Measurements from ENCODE around the gene SMPDL3B. TPM values are rescaled to one million over a fixed set of nuclear protein-coding genes. Genes with fewer than 3 reads are reported as not detected.

Gene SMPDL3B, protein sequence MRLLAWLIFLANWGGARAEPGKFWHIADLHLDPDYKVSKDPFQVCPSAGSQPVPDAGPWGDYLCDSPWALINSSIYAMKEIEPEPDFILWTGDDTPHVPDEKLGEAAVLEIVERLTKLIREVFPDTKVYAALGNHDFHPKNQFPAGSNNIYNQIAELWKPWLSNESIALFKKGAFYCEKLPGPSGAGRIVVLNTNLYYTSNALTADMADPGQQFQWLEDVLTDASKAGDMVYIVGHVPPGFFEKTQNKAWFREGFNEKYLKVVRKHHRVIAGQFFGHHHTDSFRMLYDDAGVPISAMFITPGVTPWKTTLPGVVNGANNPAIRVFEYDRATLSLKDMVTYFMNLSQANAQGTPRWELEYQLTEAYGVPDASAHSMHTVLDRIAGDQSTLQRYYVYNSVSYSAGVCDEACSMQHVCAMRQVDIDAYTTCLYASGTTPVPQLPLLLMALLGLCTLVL
- total RNA-seq (2022; extraction: Qiagen RNA extraction), result 1.4 to 1.9 TPM (median 1.5 TPM) in 5 replicates

GRCh38 chr1:27934818-27935549, at the start of gene SMPDL3B:
Gene SMPDL3B (plus strand): TSS chr1:27935000. CDS start chr1:27935184, 184 bp downstream.

GRCh38 chr1:27959792-27960603, 25.2 kb downstream of the SMPDL3B start, which contains the start of gene XKR8:
Gene XKR8 (plus strand): TSS chr1:27959973. CDS start chr1:27960070, 97 bp downstream.

Other genes with a start within 250 kb of the SMPDL3B start
- 5.2 to 6.7 TPM (median 6.5 TPM) in 5 replicates for gene FAM76A, start 209.0 kb upstream of the SMPDL3B start, total RNA-seq (2022; extraction: Qiagen RNA extraction)
- 7.8 to 11.8 TPM (median 9.6 TPM) in 5 replicates for gene STX12, start 161.8 kb upstream of the SMPDL3B start, total RNA-seq (2022; extraction: Qiagen RNA extraction)
- 34.6 to 42.4 TPM (median 40.5 TPM) in 5 replicates for gene PPP1R8, start 104.2 kb upstream of the SMPDL3B start, total RNA-seq (2022; extraction: Qiagen RNA extraction)
- 0.49 to 0.98 TPM (median 0.72 TPM) in 5 replicates for gene THEMIS2, start 62.5 kb upstream of the SMPDL3B start, total RNA-seq (2022; extraction: Qiagen RNA extraction)
- gene RPA2, start 20.4 kb upstream of the SMPDL3B start, total RNA-seq (2022; extraction: Qiagen RNA extraction), result 34.0 to 38.9 TPM (median 36.3 TPM) in 5 replicates
- gene XKR8, start 25.0 kb downstream of the SMPDL3B start, total RNA-seq (2022; extraction: Qiagen RNA extraction), result 4.4 to 6.4 TPM (median 5.5 TPM) in 5 replicates
- gene EYA3, start 153.6 kb downstream of the SMPDL3B start, total RNA-seq (2022; extraction: Qiagen RNA extraction), result 5.5 to 7.4 TPM (median 6.3 TPM) in 5 replicates
- gene PTAFR, start 241.7 kb downstream of the SMPDL3B start, total RNA-seq (2022; extraction: Qiagen RNA extraction), result 0.09 to 0.24 TPM (median 0.09 TPM) in 5 replicates